ENCODE results near the gene SFTA2. TPM values are rescaled to one million over a fixed set of nuclear protein-coding genes. Genes with fewer than 3 reads are reported as not detected.

Gene SFTA2
- total and polyA plus RNA-seq, 9 of the 15 experiments (the other 6 are each of a cell fraction or from before 2014, with no cell fraction given): not detected

GRCh38 chr6:30907758-30908591, 24.0 kb downstream of the SFTA2 start, which contains the start of gene GTF2H4 (continued):
- TF ChIP-seq HDGF (IDR thresholded peaks at IDR 0.05) (peak; percentile 100), CREB1 (IDR thresholded peaks at IDR 0.05) (peak; percentile 71), CREB1 (CRISPR knock-in tag; IDR thresholded peaks at IDR 0.05) (no peak; the same call in 1 of the 2 replicates), TBL1XR1 (IDR thresholded peaks at IDR 0.05; ENCODE audit: low read length in 2 of 2) (peak; percentile 7 to 67; a peak in 1 of 4 replicates), FIP1L1 (IDR thresholded peaks at IDR 0.05; ENCODE audit: low read depth, low read length, poor library complexity, severe bottlenecking) (no peak), XRCC5 (IDR thresholded peaks at IDR 0.05; ENCODE audit: low read depth, low read length) (peak; percentile 93; the same call in 1 of the 2 replicates), TRIM24 (IDR thresholded peaks at IDR 0.05) (peak in 1 of 2 experiments; percentile 100; a peak in 2 of 4 replicates), HSF4 (CRISPR knock-in tag; IDR thresholded peaks at IDR 0.05; ENCODE audit: borderline replicate concordance) (peak; percentile 36; the same call in 1 of the 2 replicates), CBX3 (IDR thresholded peaks at IDR 0.05; ENCODE audit: borderline replicate concordance in 1 of 2, low read length in 2 of 2) (peak in 1 of 2 experiments; percentile 75; a peak in 2 of 3 replicates), ZFX (CRISPR knock-in tag; IDR thresholded peaks at IDR 0.05) (0 out of 2 replicates have a peak, but pooled peaks have one; percentile 57), ZNF561 (CRISPR knock-in tag; conservative IDR thresholded peaks at IDR 0.05) (no peak), ARID3B (CRISPR knock-in tag; IDR thresholded peaks at IDR 0.05; ENCODE audit: borderline replicate concordance) (no peak; the same call in 1 of the 2 replicates), FUS (optimal IDR thresholded peaks at IDR 0.05; ENCODE audit: low read depth, low read length) (no peak), ZNF398 (CRISPR knock-in tag; IDR thresholded peaks at IDR 0.05) (no peak), XRCC3 (IDR thresholded peaks at IDR 0.05) (no peak), NR2C1 (IDR thresholded peaks at IDR 0.05) (peak; percentile 89), NR2C1 (tag; IDR thresholded peaks at IDR 0.05) (peak; percentile 94), PATZ1 (CRISPR knock-in tag; IDR thresholded peaks at IDR 0.05; ENCODE audit: borderline replicate concordance) (no peak; the same call in 1 of the 2 replicates), TEAD2 (tag; IDR thresholded peaks at IDR 0.05) (no peak), NCOR1 (IDR thresholded peaks at IDR 0.05) (no peak), THAP7 (CRISPR knock-in tag; IDR thresholded peaks at IDR 0.05) (0 out of 2 replicates have a peak, but pooled peaks have one; percentile 14), RBFOX2 (IDR thresholded peaks at IDR 0.05; ENCODE audit: low read depth, low read length) (peak; percentile 83)

Measured in K562 (cell line).